Transverse colon (tissue), 4 donors: ENCODE results near the gene ARRB1. TPM values are rescaled to one million over a fixed set of nuclear protein-coding genes. Genes with fewer than 3 reads are reported as not detected.

ENCODE experiments used
- DNase-seq: peaks from one replicate; pipeline ENCODE4 v3.0.0-alpha.2; 2019
- H3K27ac ChIP-seq, 4 donors: fragments of 200-600 bp; sonication (generic); 2 replicates each; pipeline ENCODE4 v1.5.1; 2016 to 2018; ENCODE audit warnings: inconsistent platforms in 4 of 4
- H3K27me3 ChIP-seq: fragments of 200-600 bp; sonication (generic); 2 replicates; pipeline ENCODE4 v1.5.1; 2017; ENCODE audit warnings: inconsistent platforms
- H3K36me3 ChIP-seq, 4 donors: fragments of 200-600 bp; sonication (generic); 2 replicates each; pipeline ENCODE4 v1.5.1; 2017 to 2019; ENCODE audit warnings: inconsistent platforms in 4 of 4
- H3K4me1 ChIP-seq, 4 donors: fragments of 200-600 bp; sonication (generic); 2 replicates each; pipeline ENCODE4 v1.5.1; 2017 to 2020; ENCODE audit warnings: inconsistent platforms in 4 of 4
- H3K4me3 ChIP-seq, 4 donors: fragments of 200-600 bp; sonication (generic); 1 replicate in 1 of 4; 2 replicates in 3 of 4; pipeline versions ENCODE4 v1.5.1 to v1.6.1; 2017 to 2019; ENCODE audit warnings: inconsistent platforms in 4 of 4
- H3K9me3 ChIP-seq, 2 donors: fragments of 200-600 bp; sonication (generic); 2 replicates each; pipeline ENCODE4 v1.5.1; 2017 to 2019; ENCODE audit warnings: inconsistent platforms in 2 of 2
- CTCF ChIP-seq, 5 experiments: fragments of 200-600 bp in 3 of 5; fragments of 450-650 bp in 2 of 5; sonication (generic) in 3 of 5; IDR thresholded peaks; 1 replicate in 2 of 5; 2 replicates in 3 of 5; pipeline ENCODE4 v1.5.1; 2016 to 2017; ENCODE audit warnings: antibody characterized with exemption in 5 of 5, inconsistent platforms in 3 of 5, mild to moderate bottlenecking in 2 of 5, moderate library complexity in 1 of 5
- EP300 ChIP-seq: sonication (generic); formaldehyde crosslinking; IDR thresholded peaks from one replicate; pipeline ENCODE4 v1.6.1; 2017; ENCODE audit warnings: antibody characterized with exemption, low read depth
- POLR2A ChIP-seq: fragments of 450-650 bp; IDR thresholded peaks from one replicate; pipeline ENCODE4 v1.6.1; 2016; ENCODE audit warnings: antibody characterized with exemption, mild to moderate bottlenecking, moderate library complexity
- POLR2AphosphoS5 ChIP-seq, 3 donors: sonication (generic); formaldehyde crosslinking; IDR thresholded peaks; one replicate each; pipeline ENCODE4 v1.6.1; 2016; ENCODE audit warnings: antibody characterized with exemption in 3 of 3
- WGBS, 2 donors: methylation state at CpG; one replicate each; pipeline ENCODE4 v1.1.5; 2018; ENCODE audit warnings: low coverage in 1 of 2; 5-methylcytosine and 5-hydroxymethylcytosine counted together
- in situ Hi-C, 4 donors: fragments of 200-750 bp; cut with MboI; loops; one replicate each; pipeline versions ENCODE4 v1.15.0 to v1.15.1; 2017; ENCODE audit warnings: low sequenced_read_pairs in 3 of 4, low pct_ligation_motif_present in 1 of 4, low pct_unique_long_range_greater_than_20kb in 1 of 4
- intact Hi-C: fragments of 100-400 bp; cut with DNase I; formaldehyde crosslinking; loops from one replicate; pipeline ENCODE4 v1.15.1; 2023; ENCODE audit warnings: low total_unique reads
- total RNA-seq, 4 donors: library from RNA; depleted of rRNA; stranded (reverse); fragments of >200 nt; gene quantifications; one replicate each; pipeline ENCODE4 v1.1.0, GENCODE V29; 2016

ARRB1 gene
- total RNA-seq, 4 donors from 2014 or later, result 55.7 to 88.2 (median 78.0) TPM

- no peak overlapping the region for H3K4me3 ChIP-seq
- H3K27ac ChIP-seq, result peak overlapping the region in 1 of 4 donors; percentile 53
Measured at GRCh38 chr11:75308116-75308515, 43.3 kb downstream of the ARRB1 start.

GRCh38 chr11:75307058-75307457 lies 44.4 kb downstream of the ARRB1 start:
- Histone ChIP-seq H3K27ac (peak overlapping the region in 1 of 4 donors; percentile 53), H3K36me3 (peaks cover 0 to 5% (median 0%) of the 10 kb centered on the region in 4 donors), H3K4me1 (peaks cover 10 to 44% (median 27%) of the 10 kb centered on the region in 4 donors), H3K27me3 (no peaks in the 10 kb centered on the region), H3K4me3 (no peak overlapping the region), H3K9me3 (no peaks in the 10 kb centered on the region)
- DNase-seq, result no peak
- TF ChIP-seq POLR2AphosphoS5 (IDR thresholded peaks at IDR 0.05) (no peak), POLR2A (no peak), EP300 (no peak), CTCF (IDR thresholded peaks at IDR 0.05) (no peak)
- in situ Hi-C loops (no loop called here), intact Hi-C loops (no loop called here)
- WGBS, 2 donors, result 64% methylated on average over 3 of the region's 3 CpGs; no CpG with 5 or more reads in 1 of the 2 donors

More at GRCh38 chr11:75308116-75308515, 43.3 kb downstream of the ARRB1 start:
- in situ Hi-C loops (no loop called here), intact Hi-C loops (no loop called here)
- Histone ChIP-seq H3K4me1 (peaks cover 16 to 47% (median 32%) of the 10 kb centered on the region in 4 donors), H3K36me3 (peaks cover 0 to 5% (median 0%) of the 10 kb centered on the region in 4 donors), H3K27me3 (no peaks in the 10 kb centered on the region), H3K9me3 (no peaks in the 10 kb centered on the region)
- WGBS, 2 donors, result 75% methylated on average over 7 of the region's 7 CpGs; no CpG with 5 or more reads in 1 of the 2 donors
- DNase-seq, result no peak
- TF ChIP-seq POLR2AphosphoS5 (IDR thresholded peaks at IDR 0.05), result no peak
- TF ChIP-seq EP300, result no peak
- no peak for TF ChIP-seq CTCF (IDR thresholded peaks at IDR 0.05)

- H3K9me3 ChIP-seq, result no peaks in the 10 kb centered on the region
- TF ChIP-seq POLR2A, result no peak
- TF ChIP-seq POLR2AphosphoS5 (IDR thresholded peaks at IDR 0.05), result no peak
- no peak for TF ChIP-seq EP300
- TF ChIP-seq CTCF (IDR thresholded peaks at IDR 0.05), result no peak
- DNase-seq, result no peak
- intact Hi-C loops (no loop called here), in situ Hi-C loops (no loop called here)
- H3K4me3 ChIP-seq, result no peak overlapping the region
- H3K27me3 ChIP-seq, result no peaks in the 10 kb centered on the region
- no peak overlapping the region for H3K27ac ChIP-seq
- H3K36me3 ChIP-seq, result peaks cover 0 to 5% (median 0%) of the 10 kb centered on the region in 4 donors
- H3K4me1 ChIP-seq, result peaks cover 11 to 44% (median 26%) of the 10 kb centered on the region in 4 donors
- 87% methylated on average over 10 of the region's 10 CpGs; no CpG with 5 or more reads in 1 of the 2 donors for WGBS, 2 donors
Measured at GRCh38 chr11:75306529-75306928, 44.9 kb downstream of the ARRB1 start.

GRCh38 chr11:75305993-75306392 lies 45.5 kb downstream of the ARRB1 start:
- Histone ChIP-seq H3K27me3 (no peaks in the 10 kb centered on the region), H3K4me3 (no peak overlapping the region), H3K36me3 (peaks cover 0 to 5% (median 0%) of the 10 kb centered on the region in 4 donors), H3K4me1 (peaks cover 15 to 44% (median 26%) of the 10 kb centered on the region in 4 donors), H3K27ac (no peak overlapping the region), H3K9me3 (no peaks in the 10 kb centered on the region)
- intact Hi-C loops (no loop called here), in situ Hi-C loops (no loop called here)
- 74 to 84% methylated on average over 4 to 6 of the region's 6 CpGs for WGBS, 2 donors
- TF ChIP-seq POLR2A (no peak), EP300 (no peak), CTCF (IDR thresholded peaks at IDR 0.05) (no peak), POLR2AphosphoS5 (IDR thresholded peaks at IDR 0.05) (no peak)
- no peak for DNase-seq
